Measurements from ENCODE around the gene GNPDA2. TPM values are rescaled to one million over a fixed set of nuclear protein-coding genes. Genes with fewer than 3 reads are reported as not detected.

Gene GNPDA2
- total RNA-seq (2012; rRNA removed) (13.4 and 23.1 TPM in 2 replicates), polyA plus RNA-seq (2012; rRNA removed) (8.2 and 11.0 TPM in 2 replicates), Bru-seq, nascent RNA (percentile 53 among the genes with signal in this experiment), BruChase-seq, experiment 1, labeled RNA remaining after a 6-hour chase (percentile 53 among the genes with signal in this experiment), BruChase-seq, experiment 2, labeled RNA remaining after a 2-hour chase (percentile 50 among the genes with signal in this experiment)
- 1.3 and 1.5 TPM in 2 replicates for polyA plus RNA-seq (2012; cell fraction: cytosol; rRNA removed)
- polyA plus RNA-seq (2012; cell fraction: nucleus; rRNA removed; ENCODE audit: low replicate concordance): 0.60 and 5.8 TPM in 2 replicates
- long read RNA-seq, transcript GNPDA2-201 (7 exons, 1,930 nt): major isoform, 13 of 17 reads
- long read RNA-seq, partial matches to known transcripts: 1 of 17 reads
- long read RNA-seq, other reads (novel, unspliced or antisense): 1 of 17 reads

GRCh38 chr4:44726038-44726871 lies at the start of gene GNPDA2:
Gene GNPDA2 (minus strand): TSS chr4:44726556. CDS start chr4:44722207, 4,349 bp downstream.
- H2AK5ac ChIP-seq (ENCODE audit: low read depth, low read length): peak within 1 kb of the TSS; percentile 26; the same call in 1 of the 2 replicates
- H3K4me3 ChIP-seq (ENCODE audit: insufficient read depth, low read depth, low read length): peak within 1 kb of the TSS; percentile 95
- H4K8ac ChIP-seq (ENCODE audit: low read depth in 2 of 2, low read length in 2 of 2): peak within 1 kb of the TSS; percentile 89 to 90
- no peaks in the 10 kb centered on the region for H3K9me3 ChIP-seq (ENCODE audit: control insufficient read depth, insufficient read depth, low read length)
- peak within 1 kb of the TSS; percentile 10 for H3K18ac ChIP-seq (ENCODE audit: low read depth, low read length)
- H3K56ac ChIP-seq (ENCODE audit: extremely low read depth, insufficient read depth, low read length): peak within 1 kb of the TSS; percentile 77; the same call in 1 of the 2 replicates
- H4K91ac ChIP-seq (ENCODE audit: insufficient read depth, low read depth, low read length): peak within 1 kb of the TSS; percentile 57; the same call in 1 of the 2 replicates
- peak within 1 kb of the TSS; percentile 83; the same call in 1 of the 2 replicates for H3K23ac ChIP-seq (ENCODE audit: low read depth, low read length)
- dilution Hi-C loops (cut with HindIII; ENCODE audit: low sequenced_read_pairs, unreplicated experiment) (no loop called here), intact Hi-C loops (cut with micrococcal nuclease) (no loop called here), in situ Hi-C loops (cut with MboI; ENCODE audit: low sequenced_read_pairs) (no loop called here)
- H3K9me1 ChIP-seq (ENCODE audit: insufficient read depth, low read length): 0 out of 2 replicates have a peak, but pooled peaks cover 6% of the 10 kb centered on the region
- H2AFZ ChIP-seq (replicated peaks; ENCODE audit: low read length, poor library complexity): peak within 1 kb of the TSS; percentile 96
- no peak within 1 kb of the TSS for H2BK20ac ChIP-seq (ENCODE audit: low read depth, low read length)
- no peaks in the 10 kb centered on the region for H3K27me3 ChIP-seq (ENCODE audit: control insufficient read depth, insufficient read depth, low read length)
- H2AK9ac ChIP-seq (replicated peaks; ENCODE audit: low read depth, low read length, poor library complexity): no peak within 1 kb of the TSS
- peak within 1 kb of the TSS; percentile 50 for H4K5ac ChIP-seq (ENCODE audit: low read depth, low read length)
- H2BK15ac ChIP-seq (ENCODE audit: low read depth, low read length): no peak within 1 kb of the TSS
- BruUV-seq (replicated peaks): no TSS peak
- no peaks in the 10 kb centered on the region for H4K20me1 ChIP-seq (ENCODE audit: insufficient read depth, low read length)
- peak within 1 kb of the TSS; percentile 41 for H3K4ac ChIP-seq (ENCODE audit: low read depth, low read length)
- H2BK5ac ChIP-seq (ENCODE audit: low read depth, low read length, poor library complexity, severe bottlenecking): peak within 1 kb of the TSS; percentile 36
- H3K9ac ChIP-seq (ENCODE audit: low read depth, low read length): peak within 1 kb of the TSS; percentile 77
- WGBS, 2 experiments (ENCODE audit: extremely low coverage in 2 of 2, insufficient read length in 1 of 2): 0% methylated on average over 18 of the region's 65 CpGs; no CpG with 5 or more reads in 1 of the 2 experiments
- H3K4me2 ChIP-seq (ENCODE audit: low read depth, low read length): peak within 1 kb of the TSS; percentile 94
- H3K14ac ChIP-seq (replicated peaks; ENCODE audit: low read depth, low read length): peak within 1 kb of the TSS; percentile 61
- ATAC-seq (ENCODE audit: low read depth) (peak; percentile 95), DNase-seq (peak; percentile 89)
- ChIA-PET POLR2A (ENCODE audit: unreplicated experiment) (no interaction called here), CTCF (interaction anchor here (1.0 kb wide), 1 partner anchor 12 kb away, joined by 4 read pairs; no protein-coding TSS in a partner anchor)
- no peaks in the 10 kb centered on the region for H3K36me3 ChIP-seq (ENCODE audit: control insufficient read depth, insufficient read depth, low read length)
- H3K4me1 ChIP-seq (ENCODE audit: control insufficient read depth, insufficient read depth, low read length): no peaks in the 10 kb centered on the region
- peak within 1 kb of the TSS; percentile 11; the same call in 1 of the 2 replicates for H2BK120ac ChIP-seq (ENCODE audit: low read depth, low read length)
- peak within 1 kb of the TSS; percentile 76 for H3K27ac ChIP-seq (ENCODE audit: insufficient read depth, low read length)
- H3K79me1 ChIP-seq (ENCODE audit: low read depth in 1 of 2, low read length in 2 of 2): peaks cover 0 to 18% of the 10 kb centered on the region in 2 experiments; a peak in 2 of 4 replicates
- TF ChIP-seq USF2 (IDR thresholded peaks at IDR 0.05; ENCODE audit: low read depth, low read length): peak; percentile 82
- no peak for TF ChIP-seq CHD1 (IDR thresholded peaks at IDR 0.05; ENCODE audit: low read depth, low read length)
- TF ChIP-seq NFE2L2 (IDR thresholded peaks at IDR 0.05; ENCODE audit: low read depth, low read length): no peak
- TF ChIP-seq MXI1 (IDR thresholded peaks at IDR 0.05; ENCODE audit: borderline replicate concordance, low read depth, low read length): peak; percentile 32; the same call in 1 of the 2 replicates
- TF ChIP-seq SMC3 (IDR thresholded peaks at IDR 0.05; ENCODE audit: low read depth, low read length): no peak
- no peak for TF ChIP-seq MAFK (IDR thresholded peaks at IDR 0.05; ENCODE audit: low read depth, low read length)
- no peak for TF ChIP-seq RFX5 (IDR thresholded peaks at IDR 0.05; ENCODE audit: low read depth, low read length)
- TF ChIP-seq BHLHE40 (IDR thresholded peaks at IDR 0.05; ENCODE audit: low read depth, low read length): no peak
- no peak for TF ChIP-seq FOS (IDR thresholded peaks at IDR 0.05; ENCODE audit: low read depth, low read length)
- no peak for TF ChIP-seq ELK1 (IDR thresholded peaks at IDR 0.05; ENCODE audit: borderline replicate concordance, low read depth, low read length)
- peak; percentile 27; the same call in 1 of the 2 replicates for TF ChIP-seq CTCF (conservative IDR thresholded peaks at IDR 0.05; ENCODE audit: low read depth, low read length)
